ENCODE data around the gene ARID1A.
A peak's percentile ranks its signal among the peaks of the same experiment; 100 is the strongest.
"Not testable (repeated sequence)": the region's sequence is repeated elsewhere in the genome, so short reads cannot be mapped to it uniquely, and the experiment has no call there.

The ARID1A gene

DNA sequence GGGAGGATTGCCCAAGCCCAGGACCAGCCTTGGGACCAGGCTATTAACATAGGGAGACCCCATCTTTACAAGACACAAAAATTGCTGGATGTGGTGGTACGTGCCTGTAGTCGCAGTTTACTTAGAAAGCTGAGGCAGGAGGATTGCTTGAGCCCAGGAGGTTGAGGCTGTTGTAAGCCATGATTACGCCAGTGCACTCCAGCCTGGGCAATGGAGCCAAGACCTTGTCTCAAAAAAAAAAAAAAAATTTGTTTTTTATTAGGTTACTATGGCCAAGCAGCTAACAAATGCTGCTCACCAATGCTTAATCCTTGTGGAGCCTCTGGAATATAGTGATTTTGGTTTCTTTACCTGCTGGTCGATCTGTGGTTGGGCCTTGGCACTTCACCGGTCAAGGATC lies 8.8 kb downstream of the ARID1A start:
- TF ChIP-seq POLR2A (IDR thresholded peaks at IDR 0.05; ENCODE audit: low read length) (no peak), GATA1 (IDR thresholded peaks at IDR 0.05; ENCODE audit: low read depth, low read length) (no peak)
- no peak for DNase-seq

DNA sequence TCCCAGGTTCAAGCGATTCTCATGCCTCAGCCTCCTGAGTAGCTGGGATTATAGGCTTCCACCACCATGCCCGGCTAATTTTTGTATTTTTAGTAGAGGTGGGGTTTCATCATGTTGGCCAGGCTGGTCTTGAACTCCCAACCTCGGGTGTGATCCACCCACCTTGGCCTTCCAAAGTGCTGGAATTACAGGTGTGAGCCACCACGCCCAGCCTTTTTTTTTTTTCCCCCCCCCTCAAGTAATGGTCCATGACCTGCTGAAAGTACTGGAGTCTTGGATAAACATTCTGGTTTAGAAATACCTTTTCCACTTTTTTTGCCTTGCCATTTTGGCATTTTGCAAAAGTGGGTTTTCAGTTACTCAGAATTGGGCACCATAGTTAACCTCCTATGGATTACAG lies 9.4 kb downstream of the ARID1A start:
- not testable (repeated sequence) for DNase-seq

DNA sequence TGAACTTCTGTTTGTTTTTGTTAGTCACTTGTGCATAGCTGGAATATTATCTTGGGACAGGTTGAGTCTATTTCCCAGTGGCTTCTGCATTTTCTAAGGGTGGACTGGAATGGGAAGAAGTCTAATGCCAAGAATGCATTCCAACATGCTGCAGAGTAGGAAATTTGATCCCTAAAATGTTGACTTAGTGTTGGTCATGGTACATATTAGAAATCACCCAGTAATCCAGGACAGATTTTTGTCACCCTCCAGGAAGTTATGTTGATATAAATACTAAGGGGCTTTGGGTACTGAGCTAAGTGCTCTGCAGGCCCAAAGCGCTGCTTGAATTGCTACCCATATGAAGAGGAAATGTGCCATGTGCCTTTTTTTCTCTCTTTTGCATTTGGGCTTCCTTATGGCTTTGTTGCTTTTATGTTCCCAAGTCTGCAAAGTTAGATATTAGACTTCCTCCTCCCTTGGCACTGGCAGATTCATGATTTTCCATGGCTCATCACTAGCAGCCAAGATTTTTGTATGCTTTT lies 10.0 kb downstream of the ARID1A start:
- TF ChIP-seq GATA1 (IDR thresholded peaks at IDR 0.05; ENCODE audit: low read depth, low read length) (no peak), POLR2A (IDR thresholded peaks at IDR 0.05; ENCODE audit: low read length) (no peak)
- no peak for DNase-seq

DNA sequence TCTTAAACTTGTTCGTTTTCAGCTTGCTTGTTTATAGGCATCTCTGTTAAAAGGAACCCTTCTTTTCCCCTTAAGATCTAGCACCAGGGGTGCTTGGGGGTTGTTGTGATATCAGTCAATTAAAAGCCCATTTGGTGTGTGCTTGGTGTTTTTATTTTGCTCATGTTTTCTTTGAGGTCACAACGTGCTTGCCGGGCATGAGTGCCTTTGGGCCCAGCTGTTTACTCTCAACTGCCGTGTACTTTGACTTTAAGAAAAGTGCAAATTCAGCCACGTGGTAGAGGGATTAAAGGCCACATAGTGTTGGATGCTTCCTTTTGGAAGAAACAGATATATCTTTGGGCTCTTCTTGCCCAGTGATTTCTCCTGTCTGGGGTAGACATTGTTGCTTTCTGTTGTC lies 10.5 kb downstream of the ARID1A start:
- TF ChIP-seq POLR2A (IDR thresholded peaks at IDR 0.05; ENCODE audit: low read length) = no peak
- TF ChIP-seq GATA1 (IDR thresholded peaks at IDR 0.05; ENCODE audit: low read depth, low read length) = no peak

DNA sequence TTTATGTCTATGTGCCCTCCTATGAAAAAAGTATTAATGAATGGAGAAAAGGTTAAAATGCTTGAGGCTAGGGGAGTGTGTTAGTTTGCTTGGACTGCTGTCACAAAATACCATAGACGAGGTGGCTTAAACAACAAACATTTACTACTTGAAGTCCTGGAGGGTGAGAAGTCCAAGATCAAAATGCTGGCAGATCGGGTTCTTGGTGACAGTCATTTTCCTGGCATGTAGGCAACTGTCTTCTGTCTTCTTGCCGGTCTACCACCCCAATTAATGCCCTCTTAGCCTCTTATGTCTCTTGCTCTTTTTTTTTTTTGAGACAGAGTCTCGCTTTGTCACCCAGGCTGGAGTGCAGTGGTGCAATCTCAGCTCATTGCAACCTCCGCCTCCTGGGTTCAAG lies 15.0 kb downstream of the ARID1A start:
- TF ChIP-seq POLR2A (IDR thresholded peaks at IDR 0.05; ENCODE audit: low read length) (no peak), GATA1 (IDR thresholded peaks at IDR 0.05; ENCODE audit: low read depth, low read length) (no peak)
- no peak for DNase-seq

More for the DNA sequence above, 10.5 kb downstream of the ARID1A start:
- DNase-seq = no peak

DNA sequence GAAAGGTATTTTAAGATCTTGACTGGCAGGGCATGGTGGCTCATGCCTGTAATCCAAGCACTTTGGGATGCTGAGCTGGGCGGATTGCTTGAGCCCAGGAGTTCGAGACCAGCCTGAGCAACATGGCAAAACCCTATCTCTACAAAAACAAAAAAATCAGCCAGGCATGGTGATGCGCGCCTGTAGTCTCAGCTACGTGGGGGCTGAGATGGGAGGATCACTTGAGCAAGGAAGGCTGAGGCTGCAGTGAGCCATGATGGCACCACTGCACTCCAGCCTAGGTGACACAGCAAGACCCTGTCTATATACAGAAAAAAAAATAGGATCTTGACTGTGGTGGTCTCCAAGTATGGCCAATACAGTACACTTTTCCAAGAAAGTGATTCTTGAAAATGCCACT lies 16.0 kb downstream of the ARID1A start:
- TF ChIP-seq POLR2A (IDR thresholded peaks at IDR 0.05; ENCODE audit: low read length) (no peak), GATA1 (IDR thresholded peaks at IDR 0.05; ENCODE audit: low read depth, low read length) (no peak)
- DNase-seq = no peak

DNA sequence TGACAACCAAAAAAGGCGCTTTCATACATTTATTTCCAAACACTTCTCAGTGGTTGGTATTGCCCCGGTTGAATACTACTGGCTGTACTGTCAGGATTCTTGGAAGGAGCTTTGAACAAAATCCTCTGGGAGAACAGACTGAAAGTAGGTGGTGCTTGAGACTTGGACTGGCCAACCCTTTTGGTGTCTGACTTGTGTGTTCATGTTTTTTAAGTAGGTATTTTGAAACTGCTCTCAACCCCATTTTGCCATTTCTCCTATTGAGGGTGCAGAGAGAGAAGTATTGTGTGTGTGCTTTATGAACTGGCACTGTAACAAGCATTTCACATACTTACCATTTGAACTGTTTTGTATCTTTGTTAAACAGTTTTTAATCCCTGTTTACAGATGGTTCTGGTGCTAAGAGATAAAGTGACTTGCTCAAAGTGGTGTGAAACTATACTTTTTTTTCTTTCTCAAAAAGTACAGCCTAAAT lies 21.2 kb downstream of the ARID1A start:
- peak; percentile 86 to 94 for DNase-seq
- no peak for TF ChIP-seq GATA1 (IDR thresholded peaks at IDR 0.05; ENCODE audit: low read depth, low read length)
- TF ChIP-seq POLR2A (IDR thresholded peaks at IDR 0.05; ENCODE audit: low read length) = peak; percentile 34

DNA sequence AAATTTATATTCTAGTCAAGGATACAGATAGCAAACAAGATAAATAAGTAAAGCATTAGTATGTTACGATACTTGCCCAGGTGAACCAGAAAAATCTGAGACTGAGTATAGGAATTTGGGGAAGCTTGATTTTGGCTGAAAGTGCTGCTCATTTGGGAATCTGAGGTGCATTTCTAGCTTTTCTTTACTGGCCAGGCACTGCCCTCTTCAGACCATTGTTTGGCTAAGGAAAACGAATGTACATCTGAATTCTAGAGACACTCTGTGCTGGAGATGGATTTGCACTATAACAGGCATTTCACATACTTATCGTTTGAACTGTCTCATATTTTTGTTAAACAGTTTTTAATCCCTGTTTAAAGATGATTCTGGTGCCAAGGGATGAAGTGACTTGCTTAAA lies 23.4 kb downstream of the ARID1A start:
- DNase-seq = no peak
- TF ChIP-seq GATA1 (IDR thresholded peaks at IDR 0.05; ENCODE audit: low read depth, low read length) (no peak), POLR2A (IDR thresholded peaks at IDR 0.05; ENCODE audit: low read length) (no peak)

DNA sequence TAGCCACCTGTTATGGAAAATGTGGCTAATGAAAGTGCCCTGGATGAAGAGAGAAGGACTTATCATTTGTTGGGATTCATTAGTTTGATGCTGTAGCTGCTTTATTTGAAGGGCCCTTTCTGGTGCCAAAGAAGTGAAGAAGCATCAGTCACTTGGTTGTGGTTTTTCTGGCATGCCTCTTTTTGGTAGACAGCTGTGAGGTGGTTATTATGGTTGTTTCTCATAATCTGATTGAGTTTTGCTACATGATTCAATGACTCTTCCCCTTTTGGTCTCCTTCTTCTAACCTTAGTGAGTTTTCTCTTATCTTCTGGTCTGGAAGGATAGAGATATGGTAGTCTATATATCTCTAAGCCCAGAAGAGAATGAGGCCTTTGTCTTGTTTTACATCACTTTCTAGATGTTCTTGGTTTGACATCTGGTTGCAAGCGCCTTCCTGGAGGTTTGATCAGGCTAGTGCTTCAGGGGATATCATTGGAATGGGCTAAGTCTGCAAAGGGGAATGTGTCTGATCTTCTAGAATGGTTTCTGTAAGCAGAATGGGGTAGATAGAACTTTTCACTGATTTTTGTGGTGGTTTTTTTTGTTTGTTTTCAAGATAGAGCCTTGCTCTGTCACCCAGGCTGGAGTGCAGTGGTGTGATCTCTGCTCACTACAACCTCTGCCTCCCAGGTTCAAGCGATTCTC lies 26.0 kb downstream of the ARID1A start:
- TF ChIP-seq GATA1 (IDR thresholded peaks at IDR 0.05; ENCODE audit: low read depth, low read length) = no peak
- TF ChIP-seq POLR2A (IDR thresholded peaks at IDR 0.05; ENCODE audit: low read length) = no peak
- peak in 1 of 2 experiments; percentile 56 for DNase-seq

DNA sequence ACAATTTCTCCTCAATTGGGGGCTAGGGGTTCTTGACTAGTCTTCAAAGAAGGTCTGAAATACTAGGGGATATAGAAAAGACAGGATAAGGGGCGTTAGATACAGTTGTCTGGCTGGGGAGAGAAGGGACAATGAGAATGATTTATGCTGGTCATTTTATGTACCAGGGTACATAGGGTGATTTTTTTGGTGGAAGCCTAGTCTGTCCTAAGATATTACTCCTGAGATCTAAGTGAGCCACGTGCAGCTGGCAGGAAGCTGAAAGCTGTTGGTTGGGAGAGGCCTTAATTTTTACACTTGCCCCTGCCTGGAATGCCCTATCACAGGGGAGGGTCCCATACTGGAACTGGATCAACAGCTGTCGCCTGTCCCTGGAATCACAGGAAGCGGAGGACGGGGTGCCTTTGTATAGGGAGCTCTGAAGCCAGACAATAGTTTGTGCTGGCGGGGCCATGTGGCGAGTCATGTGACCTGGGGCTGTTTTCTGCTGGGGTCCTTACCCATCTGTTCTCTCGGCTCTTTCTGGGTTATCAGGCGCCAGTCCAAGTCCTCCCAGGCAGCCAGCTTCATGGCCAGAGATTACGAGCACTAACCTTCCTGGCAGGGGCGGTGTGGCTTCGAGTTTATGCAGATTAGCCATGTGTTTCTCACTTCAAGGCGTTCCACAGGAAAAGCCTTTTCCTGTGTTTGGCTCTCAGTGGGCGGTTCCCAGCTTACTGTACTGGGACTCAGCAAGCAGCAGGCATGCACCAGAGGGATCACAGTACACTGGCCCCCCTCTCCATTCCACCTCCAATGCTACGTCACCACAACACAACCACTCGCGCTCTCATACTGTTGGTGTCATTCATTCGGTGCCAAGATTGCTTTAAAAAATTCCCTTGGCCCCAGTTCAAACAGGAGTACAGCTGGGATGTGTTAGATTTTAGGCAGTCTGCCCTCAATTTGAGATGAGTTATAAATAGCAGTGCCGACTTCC lies 27.5 kb downstream of the ARID1A start:
- no peak for TF ChIP-seq GATA1 (IDR thresholded peaks at IDR 0.05; ENCODE audit: low read depth, low read length)
- DNase-seq = peak; percentile 93 to 97

DNA sequence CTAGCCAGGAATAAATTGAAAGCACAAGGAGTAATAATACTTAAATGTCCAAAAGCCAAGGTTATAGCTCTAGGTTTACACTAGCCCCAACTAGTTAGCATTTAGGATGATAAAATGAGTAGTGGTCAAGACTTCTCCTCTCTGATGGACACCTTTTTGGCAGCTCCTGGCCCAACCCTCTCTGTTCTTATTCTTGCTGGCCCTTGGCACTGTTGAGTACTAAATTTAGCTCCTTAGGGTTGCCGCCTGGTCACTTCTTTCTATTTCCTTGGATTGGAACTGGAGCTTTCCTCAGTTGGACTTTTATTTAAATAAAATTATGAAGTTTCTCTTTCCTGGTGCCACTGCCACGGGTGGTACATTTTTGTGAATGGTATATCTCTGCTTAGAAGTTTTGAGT lies 28.3 kb downstream of the ARID1A start:
- TF ChIP-seq GATA1 (IDR thresholded peaks at IDR 0.05; ENCODE audit: low read depth, low read length) (no peak), POLR2A (IDR thresholded peaks at IDR 0.05; ENCODE audit: low read length) (no peak)
- DNase-seq = no peak

DNA sequence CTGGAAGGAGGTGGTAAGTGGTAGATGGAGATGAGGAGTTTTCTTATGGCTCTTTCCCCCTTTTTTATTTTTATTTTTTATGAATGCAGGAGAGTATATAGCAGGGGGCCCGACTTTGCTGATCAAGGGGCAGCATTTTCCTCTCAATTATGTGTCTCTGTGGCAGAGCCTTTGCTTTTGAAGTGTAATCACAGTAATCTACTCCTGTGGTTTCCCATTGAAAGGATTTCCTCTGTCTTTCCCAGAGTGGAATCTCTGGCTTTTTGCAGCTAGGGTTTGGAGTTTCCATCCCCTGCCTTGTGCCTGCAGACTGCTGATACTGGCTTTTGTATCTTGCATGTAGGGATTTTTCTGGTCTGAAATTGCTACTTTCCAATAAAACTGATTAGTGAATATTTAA lies 29.1 kb downstream of the ARID1A start:
- TF ChIP-seq GATA1 (IDR thresholded peaks at IDR 0.05; ENCODE audit: low read depth, low read length) (no peak), POLR2A (IDR thresholded peaks at IDR 0.05; ENCODE audit: low read length) (no peak)
- DNase-seq = no peak

DNA sequence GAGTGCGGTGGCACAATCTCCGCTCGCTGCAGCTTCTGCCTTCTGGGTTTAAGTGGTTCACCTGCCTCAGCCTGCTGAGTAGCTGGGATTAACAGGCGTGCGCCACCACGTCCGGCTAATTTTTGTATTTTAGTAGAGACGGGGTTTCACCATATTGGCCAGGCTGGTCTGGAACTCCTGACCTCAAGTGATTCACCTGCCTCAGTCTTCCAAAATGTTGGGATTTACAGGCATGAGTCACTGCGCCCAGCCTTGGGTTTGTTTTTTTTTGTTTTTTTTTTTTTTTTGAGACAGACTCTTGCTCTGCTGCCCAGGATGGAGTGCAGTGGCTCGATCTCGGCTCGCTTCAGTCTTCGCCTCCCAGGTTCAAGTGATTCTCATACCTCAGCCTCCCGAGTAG lies 30.1 kb downstream of the ARID1A start:
- DNase-seq = not testable (repeated sequence)

DNA sequence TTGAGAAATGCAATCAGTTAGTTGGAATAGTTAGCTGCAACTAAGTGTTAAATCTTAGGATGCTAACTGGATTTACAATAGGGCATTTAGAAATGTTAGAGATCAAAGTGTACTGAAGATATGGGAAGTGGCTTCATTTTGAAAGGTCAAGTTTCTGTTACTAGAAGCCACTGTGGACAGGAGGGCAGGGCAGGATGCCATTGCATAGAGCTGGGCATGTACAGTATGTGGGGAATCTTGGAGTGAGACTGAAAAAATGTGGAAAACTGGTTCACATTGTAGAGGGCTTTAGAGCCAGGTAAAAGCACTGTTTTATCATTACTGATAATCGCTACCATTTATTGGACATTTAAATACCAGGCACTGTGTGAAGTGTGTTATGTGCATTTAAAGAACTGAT lies 31.0 kb downstream of the ARID1A start:
- TF ChIP-seq GATA1 (IDR thresholded peaks at IDR 0.05; ENCODE audit: low read depth, low read length) (no peak), POLR2A (IDR thresholded peaks at IDR 0.05; ENCODE audit: low read length) (no peak)
- no peak for DNase-seq

DNA sequence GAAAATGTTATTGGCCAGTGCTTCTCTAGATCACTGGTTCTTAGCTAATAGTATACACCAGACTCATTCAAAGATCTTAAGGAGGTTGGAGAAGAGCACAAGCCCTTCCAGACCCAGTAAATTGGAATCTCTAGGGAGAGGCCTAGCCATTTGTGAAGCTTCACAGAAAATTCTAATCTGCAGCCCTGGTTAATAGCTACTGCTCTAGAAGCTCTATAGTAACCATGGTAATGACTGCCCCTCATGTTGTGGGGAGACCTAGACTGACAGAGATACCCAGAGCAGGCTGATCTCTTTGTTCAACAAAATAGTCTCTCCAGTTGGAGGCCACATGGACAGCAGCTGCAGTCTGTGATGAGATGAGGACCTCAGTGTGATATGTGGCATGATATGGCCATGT lies 31.7 kb downstream of the ARID1A start:
- TF ChIP-seq GATA1 (IDR thresholded peaks at IDR 0.05; ENCODE audit: low read depth, low read length) = no peak
- TF ChIP-seq POLR2A (IDR thresholded peaks at IDR 0.05; ENCODE audit: low read length) = no peak
- DNase-seq = no peak
